Measurements from ENCODE around the gene SLAMF7. TPM values are rescaled to one million over a fixed set of nuclear protein-coding genes. Genes with fewer than 3 reads are reported as not detected.

Gene SLAMF7
- total and polyA plus RNA-seq, 2 of the 13 experiments (the other 11 are each of a cell fraction or from before 2014, with no cell fraction given): not detected

- TF ChIP-seq GMEB1 (CRISPR knock-in tag; IDR thresholded peaks at IDR 0.05; ENCODE audit: borderline replicate concordance) (no peak), ZBTB10 (CRISPR knock-in tag; IDR thresholded peaks at IDR 0.05; ENCODE audit: borderline replicate concordance) (no peak), ZNF75D (CRISPR knock-in tag; IDR thresholded peaks at IDR 0.05; ENCODE audit: borderline replicate concordance) (no peak)
These were observed 36.9 kb upstream of the SLAMF7 start (continued) for GRCh38 chr1:160702100-160702499.

- ChIA-PET CTCF (ENCODE audit: low intra/inter-chr PET ratio, low total read pairs) (no interaction called here), POLR2A (no interaction called here)
- Histone ChIP-seq H3K79me2 (ENCODE audit: insufficient read depth, low read length) (no peaks in the 10 kb centered on the region), H3K9me3 (ENCODE audit: low read length) (no peaks in the 10 kb centered on the region), H3K9ac (ENCODE audit: insufficient read depth, low read depth, low read length) (no peak overlapping the region), H3K27ac (ENCODE audit: extremely low read length, insufficient read depth, low read length) (no peak overlapping the region), H2AFZ (ENCODE audit: low read length) (no peak overlapping the region), H3K36me3 (replicated peaks in 1 of 2; ENCODE audit: control insufficient read depth in 1 of 2, insufficient read depth in 2 of 2, low read length in 2 of 2) (no peaks in the 10 kb centered on the region), H4K20me1 (ENCODE audit: insufficient read depth, low read length) (no peaks in the 10 kb centered on the region), H3K4me2 (ENCODE audit: low read depth, low read length) (no peak overlapping the region), H3K4me1 (ENCODE audit: insufficient read depth, low read length) (no peaks in the 10 kb centered on the region), H3K27me3 (ENCODE audit: control insufficient read depth in 1 of 2, insufficient read depth in 2 of 2, low read length in 2 of 2) (peaks cover 0 to 4% of the 10 kb centered on the region in 2 experiments; a peak in 2 of 5 replicates), H3K4me3 (replicated peaks in 1 of 3; ENCODE audit: insufficient read depth in 1 of 3, low read depth in 2 of 3, low read length in 3 of 3) (no peak overlapping the region)
- TF ChIP-seq ZNF660 (CRISPR knock-in tag; IDR thresholded peaks at IDR 0.05; ENCODE audit: borderline replicate concordance, low read depth) (no peak), ZNF567 (CRISPR knock-in tag; IDR thresholded peaks at IDR 0.05; ENCODE audit: borderline replicate concordance) (no peak), REXO4 (CRISPR knock-in tag; IDR thresholded peaks at IDR 0.05; ENCODE audit: borderline replicate concordance) (no peak), PAX8 (CRISPR knock-in tag; IDR thresholded peaks at IDR 0.05; ENCODE audit: borderline replicate concordance) (no peak), ZNF816 (CRISPR knock-in tag; IDR thresholded peaks at IDR 0.05; ENCODE audit: borderline replicate concordance) (no peak), CBFB (CRISPR knock-in tag; IDR thresholded peaks at IDR 0.05) (no peak), MEIS1 (CRISPR knock-in tag; IDR thresholded peaks at IDR 0.05; ENCODE audit: borderline replicate concordance) (no peak), ZSCAN20 (CRISPR knock-in tag; IDR thresholded peaks at IDR 0.05; ENCODE audit: borderline replicate concordance) (no peak), ZNF451 (CRISPR knock-in tag; IDR thresholded peaks at IDR 0.05) (no peak), ZNF552 (CRISPR knock-in tag; IDR thresholded peaks at IDR 0.05; ENCODE audit: borderline replicate concordance) (no peak), ZNF225 (CRISPR knock-in tag; IDR thresholded peaks at IDR 0.05) (no peak), ZBTB38 (CRISPR knock-in tag; IDR thresholded peaks at IDR 0.05) (no peak), BRD4 (CRISPR knock-in tag; IDR thresholded peaks at IDR 0.05) (no peak), SMAD9 (CRISPR knock-in tag; IDR thresholded peaks at IDR 0.05) (no peak), FIP1L1 (IDR thresholded peaks at IDR 0.05; ENCODE audit: borderline replicate concordance, insufficient read depth, low read depth, low read length) (no peak)
- 34% methylated on average over 4 of the region's 4 CpGs for WGBS (ENCODE audit: low lambda C conversion rate)
- ATAC-seq: no peak
- no peak for FAIRE-seq
- in situ Hi-C loops (cut with HindIII; ENCODE audit: extremely low pct_ligation_motif_present, low pct_unique_long_range_greater_than_20kb) (no loop called here), intact Hi-C loops (cut with micrococcal nuclease; ENCODE audit: unreplicated experiment) (no loop called here)
- BruUV-seq (replicated peaks): no TSS peak
- no peak for DNase-seq (ENCODE audit: low spot score)
These were observed 34.8 kb upstream of the SLAMF7 start for GRCh38 chr1:160704250-160704649.
